ENCODE results near the gene SP1. TPM values are rescaled to one million over a fixed set of nuclear protein-coding genes. Genes with fewer than 3 reads are reported as not detected.
A peak's percentile ranks its signal among the peaks of the same experiment; 100 is the strongest.

The SP1 gene
- polyA plus RNA-seq, 3 donors: 15.1 to 80.7 (median 22.7) TPM

- Mint-ChIP-seq H3K27me3 (ENCODE audit: low read depth in 3 of 3) (peaks cover 4% of the 10 kb centered on the region in 3 donors), H3K4me3 (no peak within 1 kb of the TSS), H3K9me3 (no peaks in the 10 kb centered on the region), H3K4me1 (peaks cover 9% of the 10 kb centered on the region), H3K27ac (peak within 1 kb of the TSS in 1 of 7 donors; percentile 36), H3K36me3 (no peaks in the 10 kb centered on the region)
- Histone ChIP-seq H3K79me2 (ENCODE audit: insufficient read depth, low read length) (no peaks in the 10 kb centered on the region), H3K4me2 (replicated peaks; ENCODE audit: extremely low read depth, low read length, poor library complexity, severe bottlenecking) (no peak within 1 kb of the TSS), H3K9ac (ENCODE audit: insufficient read depth, low read length, poor library complexity, severe bottlenecking) (no peak within 1 kb of the TSS), H3K27me3 (ENCODE audit: control insufficient read depth in 2 of 2, insufficient read depth in 2 of 2, low read length in 2 of 2) (no peaks in the 10 kb centered on the region), H3K27ac (ENCODE audit: low read depth in 1 of 2, low read length in 2 of 2) (no peak within 1 kb of the TSS), H3K4me3 (replicated peaks in 1 of 3; ENCODE audit: low read depth in 2 of 3, low read length in 3 of 3) (no peak within 1 kb of the TSS), H4K20me1 (ENCODE audit: insufficient read depth, low read length) (no peaks in the 10 kb centered on the region), H2AFZ (ENCODE audit: insufficient read depth, low read depth, low read length, poor library complexity, severe bottlenecking) (no peak within 1 kb of the TSS), H3K4me1 (ENCODE audit: control insufficient read depth in 1 of 2, insufficient read depth in 2 of 2, low read length in 2 of 2) (peaks cover 4 to 5% of the 10 kb centered on the region in 2 donors), H3K9me3 (replicated peaks in 1 of 2; ENCODE audit: control insufficient read depth in 1 of 2, insufficient read depth in 1 of 2, low read length in 2 of 2) (no peaks in the 10 kb centered on the region), H3K36me3 (replicated peaks in 1 of 2; ENCODE audit: control insufficient read depth in 1 of 2, insufficient read depth in 2 of 2, low read length in 2 of 2) (no peaks in the 10 kb centered on the region)
- intact Hi-C loops (cut with micrococcal nuclease): loop anchor here (5.0 kb wide), 1 partner anchor 41 kb away; the partner anchor contains the start of gene SP1 (in 2 of the 2)
- DNase-seq: no peak
- no CpG with 5 or more reads among the region's 1 CpG for WGBS (ENCODE audit: insufficient coverage)
- no peak for TF ChIP-seq CTCF (IDR thresholded peaks at IDR 0.05)
Observed at GRCh38 chr12:53423597-53423996, 43.6 kb downstream of the SP1 start, which contains the start of gene AMHR2. Gene AMHR2, plus strand, starts transcription at chr12:53423855. Its CDS starts 80 bp downstream, at chr12:53423935.

GRCh38 chr12:53424626-53425514 lies 44.9 kb downstream of the SP1 start:
- H3K36me3 Mint-ChIP-seq: no peaks in the 10 kb centered on the region
- Histone ChIP-seq H3K27me3 (ENCODE audit: control insufficient read depth in 2 of 2, insufficient read depth in 2 of 2, low read length in 2 of 2) (no peaks in the 10 kb centered on the region), H3K4me2 (replicated peaks; ENCODE audit: extremely low read depth, low read length, poor library complexity, severe bottlenecking) (no peak overlapping the region), H3K4me1 (ENCODE audit: control insufficient read depth in 1 of 2, insufficient read depth in 2 of 2, low read length in 2 of 2) (peaks cover 4 to 5% of the 10 kb centered on the region in 2 donors), H4K20me1 (ENCODE audit: insufficient read depth, low read length) (no peaks in the 10 kb centered on the region), H3K9me3 (replicated peaks in 1 of 2; ENCODE audit: control insufficient read depth in 1 of 2, insufficient read depth in 1 of 2, low read length in 2 of 2) (no peaks in the 10 kb centered on the region), H3K9ac (ENCODE audit: insufficient read depth, low read length, poor library complexity, severe bottlenecking) (no peak overlapping the region), H2AFZ (ENCODE audit: insufficient read depth, low read depth, low read length, poor library complexity, severe bottlenecking) (no peak overlapping the region), H3K79me2 (ENCODE audit: insufficient read depth, low read length) (no peaks in the 10 kb centered on the region), H3K27ac (ENCODE audit: low read depth in 1 of 2, low read length in 2 of 2) (no peak overlapping the region), H3K4me3 (replicated peaks in 1 of 3; ENCODE audit: low read depth in 2 of 3, low read length in 3 of 3) (no peak overlapping the region), H3K36me3 (replicated peaks in 1 of 2; ENCODE audit: control insufficient read depth in 1 of 2, insufficient read depth in 2 of 2, low read length in 2 of 2) (no peaks in the 10 kb centered on the region)
- H3K4me1 Mint-ChIP-seq: peaks cover 6% of the 10 kb centered on the region
- H3K9me3 Mint-ChIP-seq: no peaks in the 10 kb centered on the region
- H3K27ac Mint-ChIP-seq: peak overlapping the region in 1 of 7 donors; percentile 27
- WGBS (ENCODE audit: insufficient coverage): 86% methylated on average over 5 of the region's 9 CpGs
- H3K27me3 Mint-ChIP-seq (ENCODE audit: low read depth in 3 of 3): peaks cover 3 to 6% (median 4%) of the 10 kb centered on the region in 3 donors
- no peak for TF ChIP-seq CTCF (IDR thresholded peaks at IDR 0.05)
- intact Hi-C loops (cut with micrococcal nuclease): loop anchor here (5.0 kb wide), 1 partner anchor 43 kb away; the partner anchor contains the start of gene SP1 (in 2 of the 2)
- no peak for DNase-seq
- no peak overlapping the region for H3K4me3 Mint-ChIP-seq
